ENCODE results near the gene ZFAND3.

The ZFAND3 gene

GRCh38 chr6:38004908-38005307 is 185.4 kb downstream of the ZFAND3 start:
- no peak for DNase-seq (ENCODE audit: low read depth)

DNA sequence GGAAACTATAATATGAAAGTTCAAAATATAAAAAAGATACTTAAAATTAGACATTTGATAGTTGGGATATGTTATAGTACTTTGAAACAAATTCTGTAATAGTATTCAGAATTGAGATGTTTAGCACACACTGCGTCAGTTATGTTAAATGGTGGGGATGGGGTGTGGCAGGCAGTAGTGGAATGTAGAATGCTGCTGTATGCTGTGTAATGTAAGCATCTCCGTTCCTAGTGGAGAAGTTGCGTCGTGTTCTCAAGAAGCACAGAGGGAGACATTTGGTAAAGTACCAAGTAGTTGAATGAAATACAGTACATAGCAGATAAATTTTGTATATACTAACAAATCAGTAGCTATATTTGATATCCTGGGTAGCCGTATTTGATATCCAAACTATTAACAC is 192.4 kb downstream of the ZFAND3 start:
- DNase-seq (ENCODE audit: low read depth) = no peak

GRCh38 chr6:38012573-38012972 is 193.0 kb downstream of the ZFAND3 start:
- no peak for DNase-seq (ENCODE audit: low read depth)

- DNase-seq (ENCODE audit: low read depth) = no peak
These were observed 195.8 kb downstream of the ZFAND3 start for GRCh38 chr6:38015341-38015740.

GRCh38 chr6:38016824-38017223 is 197.3 kb downstream of the ZFAND3 start:
- DNase-seq (ENCODE audit: low read depth) = no peak

DNA sequence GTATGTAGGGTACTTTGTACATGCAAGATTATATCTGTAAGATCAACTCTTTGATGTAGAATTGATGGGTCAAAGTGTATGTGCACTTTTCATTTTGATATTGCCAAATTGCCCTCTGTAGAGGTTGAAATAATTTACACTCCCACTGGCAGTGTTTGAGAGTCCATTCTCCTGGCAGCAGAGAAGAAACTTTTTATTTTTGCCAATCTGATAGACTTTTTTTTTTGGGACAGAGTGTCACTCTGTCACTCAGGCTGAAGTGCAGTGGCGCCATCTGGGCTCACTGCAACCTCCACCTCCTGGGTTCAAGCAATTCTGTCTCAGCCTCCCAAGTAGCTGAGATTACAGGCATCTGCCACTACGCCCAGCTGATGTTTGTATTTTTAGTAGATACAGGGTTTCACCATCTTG is 199.2 kb downstream of the ZFAND3 start:
- no peak for DNase-seq (ENCODE audit: low read depth)

DNA sequence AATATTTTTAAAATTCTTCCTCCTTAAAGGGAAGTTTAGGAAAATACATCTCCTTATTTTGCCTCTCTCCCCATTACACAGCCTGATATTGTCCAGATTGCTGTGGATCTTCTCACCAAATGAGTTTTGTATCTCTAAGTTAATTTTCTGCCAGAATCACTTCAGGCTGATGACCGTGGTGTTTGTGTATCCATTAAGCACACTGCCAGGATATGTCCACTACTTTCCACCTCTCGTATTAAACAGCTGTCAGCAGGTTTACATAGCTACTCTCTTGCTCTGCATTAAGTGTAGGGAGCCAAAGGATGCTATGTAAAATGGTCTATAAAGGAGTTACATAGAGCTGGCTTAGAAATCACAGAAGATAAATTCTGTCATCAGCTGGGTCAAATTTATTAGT is 201.1 kb downstream of the ZFAND3 start:
- DNase-seq (ENCODE audit: low read depth) = no peak

DNA sequence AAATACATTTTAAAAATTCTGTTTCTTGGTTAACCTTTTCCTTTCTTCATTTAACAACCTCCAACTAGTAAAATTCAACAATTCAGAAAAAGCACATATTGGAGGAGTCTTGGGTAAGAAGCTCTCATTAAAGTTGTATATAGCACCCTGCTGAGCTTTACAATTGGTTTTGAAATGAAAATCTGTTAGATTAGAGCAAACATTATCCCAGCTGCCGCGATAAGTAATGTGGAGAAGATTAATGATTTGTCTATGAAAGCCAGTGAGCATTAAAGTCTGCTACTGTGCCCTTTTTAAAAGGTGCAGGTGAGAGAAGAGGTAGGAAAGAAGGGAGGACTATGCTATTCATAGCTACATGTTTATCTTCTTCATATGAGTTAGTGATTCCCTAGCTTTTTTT is 201.5 kb downstream of the ZFAND3 start:
- no peak for DNase-seq (ENCODE audit: low read depth)

DNA sequence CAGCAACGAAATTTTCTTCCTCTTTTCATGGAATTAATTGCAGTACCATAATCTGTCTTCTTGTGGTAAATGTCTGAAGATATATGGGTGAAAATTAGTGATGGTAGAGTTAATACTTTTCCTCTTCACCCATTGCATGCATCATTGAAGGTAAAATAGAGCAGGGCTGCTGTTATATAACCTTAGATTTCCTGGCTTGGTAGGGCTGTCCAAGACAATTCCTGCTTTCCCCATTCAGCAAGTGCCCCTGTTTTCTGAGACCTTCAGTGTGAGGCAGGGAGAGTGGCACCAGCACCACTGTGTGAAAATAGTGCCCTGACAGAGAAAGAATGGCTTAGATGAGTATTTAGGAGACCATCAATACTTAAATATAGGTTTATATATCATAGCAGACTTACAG is 202.0 kb downstream of the ZFAND3 start:
- no peak for DNase-seq (ENCODE audit: low read depth)

- no peak for DNase-seq (ENCODE audit: low read depth)
These were observed 203.2 kb downstream of the ZFAND3 start for GRCh38 chr6:38022688-38023087.

GRCh38 chr6:38024908-38025307 is 205.4 kb downstream of the ZFAND3 start:
- no peak for DNase-seq (ENCODE audit: low read depth)

- no peak for DNase-seq (ENCODE audit: low read depth)
These were observed 205.9 kb downstream of the ZFAND3 start for GRCh38 chr6:38025451-38025850.

GRCh38 chr6:38027685-38028373 is 208.3 kb downstream of the ZFAND3 start:
- no peak for DNase-seq (ENCODE audit: low read depth)

GRCh38 chr6:38030380-38030779 is 210.9 kb downstream of the ZFAND3 start:
- no peak for DNase-seq (ENCODE audit: low read depth)

GRCh38 chr6:38032797-38033196 is 213.3 kb downstream of the ZFAND3 start:
- no peak for DNase-seq (ENCODE audit: low read depth)

DNA sequence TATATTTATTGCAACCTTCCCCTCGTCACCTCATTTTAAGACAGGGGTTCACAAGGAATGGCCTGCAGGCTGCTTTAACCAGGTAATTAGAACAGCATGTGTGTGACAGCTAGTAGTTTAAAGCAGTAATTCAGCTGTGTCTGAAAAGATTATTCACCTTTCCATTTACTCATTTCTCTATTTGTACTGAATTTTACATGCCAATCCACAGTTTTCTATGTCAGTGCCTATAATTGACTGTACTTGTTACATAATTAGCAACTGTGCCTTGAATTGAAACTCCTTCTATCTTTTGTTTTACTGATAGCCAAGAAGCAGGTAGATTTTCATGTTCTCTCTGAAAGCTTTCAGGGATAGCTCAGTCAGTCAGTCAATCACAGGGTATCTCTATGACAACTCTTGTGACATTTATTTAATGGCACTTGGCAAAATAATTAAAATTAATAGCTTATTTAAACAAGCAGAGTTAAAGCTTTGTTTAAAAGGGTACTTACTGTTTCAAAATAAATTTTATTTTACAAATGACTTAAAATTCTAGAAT is 214.0 kb downstream of the ZFAND3 start:
- no peak for DNase-seq (ENCODE audit: low read depth)

GRCh38 chr6:38034274-38034914 is 214.9 kb downstream of the ZFAND3 start:
- no peak for DNase-seq (ENCODE audit: low read depth)

DNA sequence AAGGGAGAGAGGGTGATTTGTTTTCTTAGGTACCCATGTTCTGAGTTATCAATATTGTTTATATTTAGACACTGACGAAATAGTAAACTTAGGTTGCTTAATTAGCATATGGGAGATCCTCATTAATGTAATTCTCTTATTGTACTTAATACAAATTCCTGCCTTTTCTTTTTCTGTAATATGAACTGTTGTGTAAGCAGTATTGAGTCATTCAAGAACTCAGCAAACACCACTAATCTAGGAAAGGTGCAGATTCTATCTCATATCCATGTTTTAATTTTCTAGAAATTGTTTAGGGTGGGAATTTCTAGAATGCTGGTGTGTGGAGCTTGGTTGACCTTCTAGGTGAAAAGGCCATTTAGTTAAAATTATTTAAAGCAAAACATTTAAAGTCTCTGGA is 216.0 kb downstream of the ZFAND3 start:
- DNase-seq (ENCODE audit: low read depth) = no peak

- no peak for DNase-seq (ENCODE audit: low read depth)
These were observed 220.0 kb downstream of the ZFAND3 start for GRCh38 chr6:38039502-38039901.

DNA sequence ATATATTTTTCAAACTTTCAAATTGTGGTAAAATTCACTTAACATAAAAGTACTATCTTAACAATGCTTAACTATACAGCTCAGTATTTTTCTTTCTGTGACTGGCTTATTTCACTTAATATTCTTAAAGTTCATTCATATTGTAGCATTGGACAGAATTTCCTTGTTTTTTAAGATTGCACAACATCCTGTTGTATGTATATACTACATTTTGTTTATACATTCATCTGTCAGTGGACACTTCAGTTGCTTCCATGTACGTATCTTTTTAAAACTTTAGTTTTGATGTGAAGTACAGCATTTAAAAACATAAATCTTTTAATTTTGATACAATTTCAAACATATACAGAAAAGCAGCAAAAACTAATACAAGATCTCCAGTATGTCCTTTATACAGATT is 220.7 kb downstream of the ZFAND3 start:
- no peak for DNase-seq (ENCODE audit: low read depth)

GRCh38 chr6:38043259-38043753 is 223.8 kb downstream of the ZFAND3 start:
- DNase-seq (ENCODE audit: low read depth) = no peak

DNA sequence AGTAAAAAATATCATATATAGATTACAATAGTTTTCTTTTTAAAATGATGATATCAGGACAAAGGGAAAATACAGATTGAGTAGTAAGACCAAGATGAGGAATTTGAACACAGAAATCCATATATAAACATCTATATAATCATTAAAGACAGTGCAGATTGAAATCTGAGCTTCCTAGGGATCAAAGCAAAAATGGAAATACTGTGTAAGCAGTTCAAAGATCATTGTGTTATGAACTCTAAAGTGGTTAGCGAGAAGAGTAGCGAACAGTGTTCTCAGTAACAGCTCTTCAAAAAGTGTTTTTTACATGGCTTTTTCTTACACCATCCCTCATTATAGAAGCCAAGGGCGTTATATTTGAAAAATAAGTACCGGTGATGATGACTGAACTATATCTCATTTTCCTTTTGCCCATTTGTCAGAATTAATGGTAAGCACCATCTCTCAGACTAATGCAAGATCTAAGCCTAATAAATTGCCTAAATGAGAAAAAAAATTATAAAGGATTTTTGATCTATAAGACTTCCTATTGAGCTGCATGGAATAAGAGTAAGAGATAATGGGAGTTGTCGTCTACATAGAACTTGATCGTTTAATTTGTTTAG is 226.3 kb downstream of the ZFAND3 start:
- DNase-seq (ENCODE audit: low read depth) = no peak

GRCh38 chr6:38047562-38047961 is 228.0 kb downstream of the ZFAND3 start:
- no peak for DNase-seq (ENCODE audit: low read depth)
